K562 treated with DMSO at 1 percent for 12 hours (cell line): ENCODE data around the gene EPN2. TPM values are rescaled to one million over a fixed set of nuclear protein-coding genes. Genes with fewer than 3 reads are reported as not detected.

ENCODE experiments used
- total RNA-seq: library from RNA; unstranded; fragments of 300-600 nt; gene quantifications from 2 replicates; pipeline ENCODE4 v1.2.3, GENCODE V29; 2022; ENCODE audit not compliant: insufficient read depth

Gene EPN2
- total RNA-seq, result 3.7 and 9.1 TPM in 2 replicates

DNA sequence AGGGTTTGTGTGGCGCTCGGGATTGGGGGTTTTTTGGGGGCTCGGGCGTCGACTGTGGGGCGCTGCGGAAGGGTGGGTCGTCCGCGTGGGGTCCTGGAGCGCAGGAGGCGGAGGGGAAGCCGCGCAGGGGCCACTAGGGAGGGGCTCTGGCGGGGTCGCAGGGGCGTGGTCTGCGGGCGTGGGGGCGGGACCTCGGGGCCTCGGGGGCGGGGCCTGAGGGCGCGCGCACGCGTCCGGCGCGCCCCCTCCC lies at the start of gene EPN2:
Gene EPN2 (plus strand): TSS at position 228 of the 250 bp plus-strand sequence. CDS start 45,754 bp downstream, outside the sequence.

GRCh38 chr17:19362277-19363113 lies 125.3 kb downstream of the EPN2 start, which contains the start of gene B9D1:
TSS of gene B9D1 (minus strand) at chr17:19362723. CDS start at chr17:19362569, 154 bp downstream.

DNA sequence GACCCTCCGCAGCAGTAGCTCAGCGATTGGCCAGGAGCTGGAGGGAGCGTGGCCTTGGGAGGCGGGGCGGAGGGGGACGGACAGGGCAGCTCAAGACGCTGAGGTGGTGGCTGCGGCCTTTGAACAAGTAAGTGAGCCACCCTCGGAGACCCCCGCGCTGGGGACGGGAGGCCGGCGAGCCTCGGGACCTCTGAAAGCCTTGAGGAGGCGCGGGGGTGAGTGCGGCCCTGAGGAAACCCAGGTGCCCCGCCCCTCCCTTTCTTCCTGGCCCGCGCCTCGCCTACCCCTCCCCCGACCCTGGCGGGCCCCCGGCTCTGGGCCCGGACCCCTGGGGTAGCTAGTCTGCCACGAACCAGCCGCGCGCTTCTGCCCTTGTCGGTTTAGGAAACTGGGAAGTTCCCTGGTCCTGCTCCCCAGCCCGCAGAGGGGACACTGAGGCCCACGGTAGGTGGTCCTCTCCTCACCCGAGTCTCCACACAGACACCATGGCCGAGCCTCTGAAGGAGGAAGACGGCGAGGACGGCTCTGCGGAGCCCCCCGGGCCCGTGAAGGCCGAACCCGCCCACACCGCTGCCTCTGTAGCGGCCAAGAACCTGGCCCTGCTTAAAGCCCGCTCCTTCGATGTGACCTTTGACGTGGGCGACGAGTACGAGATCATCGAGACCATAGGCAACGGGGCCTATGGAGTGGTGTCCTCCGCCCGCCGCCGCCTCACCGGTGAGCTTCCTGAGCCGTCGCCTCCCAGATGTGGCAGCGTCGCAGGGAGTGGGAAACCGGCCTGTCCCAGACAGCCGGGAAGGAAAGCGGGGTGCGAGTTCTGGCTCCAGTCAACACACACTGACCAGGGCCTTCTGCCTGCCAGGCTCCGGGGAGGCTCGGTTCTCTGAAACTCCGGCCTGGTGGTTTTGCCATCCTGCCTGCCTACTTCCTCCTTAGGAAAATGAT lies 141.5 kb downstream of the EPN2 start, which contains the start of gene MAPK7:
Gene MAPK7 (plus strand): TSS at position 83 of the 945 bp plus-strand sequence. CDS start 403 bp downstream, at position 486.

Other genes starting within 250 kb of the EPN2 start
- gene FAM83G, start 232.6 kb upstream of the EPN2 start, total RNA-seq, result 3.4 and 8.1 TPM in 2 replicates
- gene GRAP, start 190.4 kb upstream of the EPN2 start, total RNA-seq, result not detected in 2 replicates
- not detected in 2 replicates for gene GRAPL, start 109.8 kb upstream of the EPN2 start, total RNA-seq
- 4.5 and 18.7 TPM in 2 replicates for gene B9D1, start 125.4 kb downstream of the EPN2 start, total RNA-seq
- gene MAPK7, start 141.1 kb downstream of the EPN2 start, total RNA-seq, result 4.7 and 15.0 TPM in 2 replicates
- not detected in 2 replicates for gene MFAP4, start 149.8 kb downstream of the EPN2 start, total RNA-seq
- not detected in 2 replicates for gene RNF112, start 173.9 kb downstream of the EPN2 start, total RNA-seq